H1 (cell line): ENCODE results near the gene ACOX1. TPM values are rescaled to one million over a fixed set of nuclear protein-coding genes. Genes with fewer than 3 reads are reported as not detected.
A peak's percentile ranks its signal among the peaks of the same experiment; 100 is the strongest.

Source experiments
- CTCF ChIA-PET: fragments of 300-600 bp; sonication (Branson Sonifier 250); formaldehyde crosslinking; loops from one replicate; lab custom pipeline; 2021; ENCODE audit not compliant: partially characterized antibody; lab: Charles Lee
- POLR2A ChIA-PET: fragments of 300-600 bp; sonication (Branson Sonifier 250); formaldehyde crosslinking; loops from one replicate; lab custom pipeline; 2021; ENCODE audit warnings: inconsistent platforms; ENCODE audit not compliant: partially characterized antibody; lab: Charles Lee
- DNase-seq, 2 experiments: peaks; one replicate each; pipeline versions ENCODE4 v3.0.0 to v3.0.0-alpha.2; 2010 to 2022; ENCODE audit warnings: low spot score in 2 of 2, low read depth in 1 of 2, mixed read lengths in 1 of 2
- FAIRE-seq: peaks from 2 replicates; lab custom pipeline; 2011; peaks lifted over from hg19 to GRCh38; lab: Jason Lieb, UNC
- H2AFZ ChIP-seq: 2 replicates; pipeline ENCODE4 v1.8.1; 2012; ENCODE audit warnings: low read length, inconsistent platforms
- H2AK5ac ChIP-seq: 2 replicates; pipeline ENCODE4 v1.6.1; 2013; ENCODE audit warnings: low read depth, low read length
- H2BK120ac ChIP-seq: replicated peaks from 2 replicates; pipeline ENCODE3; 2013; ENCODE audit warnings: low read depth, low read length, inconsistent platforms
- H2BK12ac ChIP-seq: 2 replicates; pipeline ENCODE4 v1.6.1; 2013; ENCODE audit warnings: low read depth, low read length
- H2BK15ac ChIP-seq: 2 replicates; pipeline ENCODE4 v1.6.1; 2013; ENCODE audit warnings: low read length
- H2BK20ac ChIP-seq: 2 replicates; pipeline ENCODE4 v1.6.1; 2013; ENCODE audit warnings: low read length
- H2BK5ac ChIP-seq: 2 replicates; pipeline ENCODE4 v1.6.1; 2013; ENCODE audit warnings: low read depth, low read length
- H3K14ac ChIP-seq: 2 replicates; pipeline ENCODE4 v1.6.1; 2013; ENCODE audit warnings: inconsistent platforms; ENCODE audit not compliant: insufficient read length
- H3K18ac ChIP-seq: 2 replicates; pipeline ENCODE4 v1.6.1; 2013; ENCODE audit warnings: low read length; ENCODE audit errors: extremely low read depth
- H3K23ac ChIP-seq: 2 replicates; pipeline ENCODE4 v1.6.1; 2013; ENCODE audit warnings: inconsistent platforms; ENCODE audit not compliant: insufficient read length
- H3K23me2 ChIP-seq: 2 replicates; pipeline ENCODE4 v1.6.1; 2013; ENCODE audit warnings: low read depth, low read length
- H3K27ac ChIP-seq: 2 replicates; pipeline ENCODE4 v1.6.1; 2011; ENCODE audit warnings: low read depth, low read length, inconsistent platforms
- H3K27me3 ChIP-seq, 4 experiments: replicated peaks in 1 of 4; 1 replicate in 1 of 4; 2 replicates in 3 of 4; pipeline versions ENCODE4 v1.6.1 to v1.8.1; 2011 to 2013; ENCODE audit warnings: low read length in 3 of 4, mild to moderate bottlenecking in 3 of 4, inconsistent platforms in 2 of 4, mixed read lengths in 2 of 4, moderate library complexity in 1 of 4; ENCODE audit not compliant: control insufficient read depth in 3 of 4, insufficient read depth in 3 of 4; ENCODE audit errors: extremely low read depth in 1 of 4
- H3K36me3 ChIP-seq, 4 experiments: 2 replicates each; pipeline versions ENCODE4 v1.6.1 to v1.8.1; 2011 to 2013; ENCODE audit warnings: mild to moderate bottlenecking in 4 of 4, low read length in 3 of 4, moderate library complexity in 2 of 4, control low read depth in 1 of 4, inconsistent platforms in 1 of 4; ENCODE audit not compliant: insufficient read depth in 4 of 4, control insufficient read depth in 2 of 4
- H3K4ac ChIP-seq: replicated peaks from 2 replicates; pipeline ENCODE3; 2013; ENCODE audit warnings: low read length, low read depth, mixed read lengths, inconsistent platforms; ENCODE audit not compliant: insufficient read length
- H3K4me1 ChIP-seq, 4 experiments: replicated peaks in 1 of 4; 1 replicate in 1 of 4; 2 replicates in 3 of 4; pipeline versions ENCODE4 v1.6.1 to v1.8.1; 2011 to 2013; ENCODE audit warnings: low read length in 3 of 4, inconsistent platforms in 2 of 4, mixed read lengths in 1 of 4; ENCODE audit not compliant: insufficient read depth in 4 of 4, control insufficient read depth in 3 of 4
- H3K4me2 ChIP-seq, 2 experiments: 2 replicates each; pipeline versions ENCODE4 v1.6.1 to v1.8.1; 2011 to 2013; ENCODE audit warnings: low read depth in 2 of 2, low read length in 2 of 2, control low read depth in 1 of 2, inconsistent platforms in 1 of 2, mild to moderate bottlenecking in 1 of 2; ENCODE audit not compliant: insufficient read depth in 1 of 2
- H3K4me3 ChIP-seq, 4 experiments: fragments of 200-600, 300-600 bp in 1 of 4; sonication (generic), shearing (Covaris generic), sonication (Bioruptor Twin) in 1 of 4; 2 replicates each; pipeline versions ENCODE4 v1.5.1 to v1.8.1; 2011 to 2016; ENCODE audit warnings: low read length in 4 of 4, low read depth in 3 of 4, control low read depth in 2 of 4, inconsistent platforms in 2 of 4, mild to moderate bottlenecking in 2 of 4, mixed read lengths in 1 of 4, moderate library complexity in 1 of 4; ENCODE audit not compliant: insufficient read depth in 2 of 4; ENCODE audit errors: extremely low read depth in 1 of 4
- H3K56ac ChIP-seq: replicated peaks from 2 replicates; pipeline ENCODE3; 2013; ENCODE audit warnings: low read depth, mild to moderate bottlenecking, mixed read lengths, low read length, inconsistent platforms; ENCODE audit not compliant: insufficient read length
- H3K79me1 ChIP-seq: 2 replicates; pipeline ENCODE4 v1.6.1; 2013; ENCODE audit warnings: low read depth, low read length, control low read depth
- H3K79me2 ChIP-seq, 2 experiments: 2 replicates each; pipeline versions ENCODE4 v1.6.1 to v1.8.1; 2012 to 2013; ENCODE audit warnings: low read length in 2 of 2, mild to moderate bottlenecking in 2 of 2, inconsistent platforms in 1 of 2; ENCODE audit not compliant: insufficient read depth in 2 of 2, control insufficient read depth in 1 of 2
- H3K9ac ChIP-seq, 4 experiments: replicated peaks in 1 of 4; 1 replicate in 1 of 4; 2 replicates in 3 of 4; pipeline versions ENCODE4 v1.6.1 to v1.8.1; 2011 to 2013; ENCODE audit warnings: low read depth in 3 of 4, low read length in 3 of 4, control low read depth in 2 of 4, mild to moderate bottlenecking in 2 of 4, moderate library complexity in 2 of 4, inconsistent platforms in 1 of 4; ENCODE audit errors: extremely low read depth in 1 of 4
- H3K9me3 ChIP-seq, 2 experiments: 2 replicates each; pipeline versions ENCODE4 v1.6.1 to v1.8.1; 2012 to 2013; ENCODE audit warnings: mild to moderate bottlenecking in 2 of 2, moderate library complexity in 2 of 2, control low read depth in 1 of 2, inconsistent platforms in 1 of 2, low read depth in 1 of 2, low read length in 1 of 2, mixed read lengths in 1 of 2; ENCODE audit not compliant: insufficient read depth in 2 of 2
- H4K20me1 ChIP-seq, 2 experiments: replicated peaks in 1 of 2; 2 replicates each; pipeline versions ENCODE3 to v1.8.1; 2011 to 2013; ENCODE audit warnings: inconsistent platforms in 2 of 2, low read length in 2 of 2, mild to moderate bottlenecking in 1 of 2; ENCODE audit not compliant: insufficient read depth in 2 of 2, control insufficient read depth in 1 of 2
- H4K5ac ChIP-seq: 2 replicates; pipeline ENCODE4 v1.6.1; 2013; ENCODE audit warnings: low read length, low read depth, mixed read lengths, inconsistent platforms; ENCODE audit not compliant: insufficient read length
- H4K8ac ChIP-seq: 2 replicates; pipeline ENCODE4 v1.8.0; 2013; ENCODE audit warnings: mild to moderate bottlenecking, moderate library complexity, low read length, inconsistent platforms; ENCODE audit not compliant: insufficient read depth; ENCODE audit errors: extremely low read depth
- H4K91ac ChIP-seq: replicated peaks from 2 replicates; pipeline ENCODE3; 2013; ENCODE audit warnings: low read length, mixed read lengths, inconsistent platforms; ENCODE audit not compliant: insufficient read length
- CEBPB ChIP-seq: IDR thresholded peaks from 2 replicates; pipeline ENCODE4 v1.6.1; 2012; ENCODE audit warnings: low read depth, low read length
- FOSL1 ChIP-seq: IDR thresholded peaks from 2 replicates; pipeline ENCODE4 v1.6.1; 2011; ENCODE audit warnings: mild to moderate bottlenecking, low read depth, low read length, moderate library complexity; ENCODE audit not compliant: insufficient read depth
- GABPA ChIP-seq: IDR thresholded peaks from 2 replicates; pipeline ENCODE4 v1.6.1; 2011; ENCODE audit warnings: mild to moderate bottlenecking, low read length, moderate library complexity, borderline replicate concordance; ENCODE audit not compliant: insufficient read depth
- HDAC6 ChIP-seq: IDR thresholded peaks from one replicate; pipeline ENCODE4 v1.7.1; 2012; ENCODE audit warnings: low read depth, mild to moderate bottlenecking, inconsistent platforms, low read length, moderate library complexity
- JUN ChIP-seq: IDR thresholded peaks from 2 replicates; pipeline ENCODE4 v1.6.1; 2011; ENCODE audit warnings: low read depth, mild to moderate bottlenecking, improper control_type of control experiment, low read length
- KDM1A ChIP-seq: fragments of 200-600, 300-600 bp; sonication (generic); IDR thresholded peaks from 2 replicates; pipeline ENCODE4 v1.7.1; 2016; ENCODE audit warnings: mild to moderate bottlenecking, low read length, borderline replicate concordance
- RFX5 ChIP-seq: IDR thresholded peaks from 2 replicates; pipeline ENCODE4 v1.6.1; 2011; ENCODE audit warnings: low read depth, low read length, improper control_type of control experiment, borderline replicate concordance
- RNF2 ChIP-seq: fragments of 200-900, 300-1000 bp; sonication (generic); IDR thresholded peaks from 2 replicates; pipeline ENCODE4 v1.7.1; 2016; ENCODE audit warnings: borderline replicate concordance, low read depth, mild to moderate bottlenecking, antibody characterized with exemption, low read length; ENCODE audit not compliant: poor library complexity, severe bottlenecking; ENCODE audit errors: missing control alignments
- SAP30 ChIP-seq: fragments of 300-600 bp; sonication (generic); IDR thresholded peaks from 2 replicates; pipeline ENCODE4 v1.7.1; 2012; ENCODE audit warnings: low read length, moderate library complexity, mild to moderate bottlenecking, inconsistent platforms; ENCODE audit not compliant: insufficient read depth, insufficient replicate concordance
- TAF1 ChIP-seq: IDR thresholded peaks from 2 replicates; pipeline ENCODE4 v1.6.1; 2011; ENCODE audit warnings: mild to moderate bottlenecking, low read depth, low read length
- WGBS, 2 experiments: shearing (Covaris generic) in 1 of 2; methylation state at CpG; one replicate each; pipeline versions ENCODE4 v1.1.6 to v1.1.7; 2013 to 2015; ENCODE audit warnings: low lambda C conversion rate in 2 of 2, mixed read lengths in 2 of 2, inconsistent platforms in 1 of 2, low coverage in 1 of 2, missing lambda C conversion rate in 1 of 2; ENCODE audit not compliant: insufficient replicate concordance in 2 of 2, insufficient coverage in 1 of 2, insufficient read length in 1 of 2; ENCODE audit errors: extremely low coverage in 1 of 2, missing lambda C conversion rate in 1 of 2; 5-methylcytosine and 5-hydroxymethylcytosine counted together
- polyA plus RNA-seq, 7 experiments: library from polyadenylated mRNA; depleted of rRNA in 3 of 7; stranded (reverse) in 5 of 7; unstranded in 2 of 7; fragments of >200 nt in 5 of 7; fragments of 200-250 nt in 2 of 7; gene quantifications; 1 replicate in 5 of 7; 2 replicates in 1 of 7; 4 replicates in 1 of 7; pipeline versions ENCODE4 v1.2.1 to v1.2.3, GENCODE V29; 2011 to 2013; ENCODE audit warnings: missing spikeins in 2 of 7, mixed read lengths in 2 of 7
- total RNA-seq: library from RNA; stranded (reverse); fragmentation: NEBNext Ultra II Directional; extraction: Animal tissue kit (Norgen Biotek cat#: 25700); gene quantifications from 2 replicates; pipeline ENCODE4 v1.2.1, GENCODE V29; 2021

Gene ACOX1
- total and polyA plus RNA-seq, 2 of the 8 experiments (the other 6 are each of a cell fraction or from before 2014, with no cell fraction given), result 10.5 to 30.4 TPM

GRCh38 chr17:75891605-75892555, 87.1 kb downstream of the ACOX1 start:
- no peak overlapping the region for H3K27ac ChIP-seq
- no peak overlapping the region for H3K56ac ChIP-seq
- peaks cover 3% of the 10 kb centered on the region; the same call in 1 of the 2 replicates for H3K79me1 ChIP-seq
- no peak overlapping the region for H3K23ac ChIP-seq
- H2AFZ ChIP-seq, result no peak overlapping the region
- no peak overlapping the region; the same call in 1 of the 2 replicates for H2AK5ac ChIP-seq
- H3K9me3 ChIP-seq, result no peaks in the 10 kb centered on the region
- H4K91ac ChIP-seq, result no peak overlapping the region
- peaks cover 0 to 9% of the 10 kb centered on the region in 2 experiments for H4K20me1 ChIP-seq
- H4K5ac ChIP-seq, result no peak overlapping the region
- no peak overlapping the region for H2BK12ac ChIP-seq
- peaks cover 4 to 18% (median 9%) of the 10 kb centered on the region in 4 experiments for H3K4me1 ChIP-seq
- H2BK20ac ChIP-seq, result no peak overlapping the region
- POLR2A ChIA-PET, result interaction anchor here (1.1 to 12.1 kb wide), 5 partner anchors 10 to 112 kb away, joined by 3 to 143 read pairs (median 3); partner anchors contain the start of genes CDK3 and TRIM47
- H3K4me3 ChIP-seq, result no peak overlapping the region
- H2BK5ac ChIP-seq, result no peak overlapping the region; the same call in 1 of the 2 replicates
- H2BK15ac ChIP-seq, result no peak overlapping the region
- FAIRE-seq, result no peak
- H3K4ac ChIP-seq, result no peak overlapping the region
- no peak overlapping the region for H2BK120ac ChIP-seq
- no peaks in the 10 kb centered on the region for H3K27me3 ChIP-seq
- no peak overlapping the region for H3K18ac ChIP-seq
- no peak overlapping the region for H3K4me2 ChIP-seq
- no peak overlapping the region for H3K9ac ChIP-seq
- H3K79me2 ChIP-seq, result peaks cover 0 to 15% of the 10 kb centered on the region in 2 experiments; a peak in 1 of 4 replicates
- no peak overlapping the region for H3K14ac ChIP-seq
- 92% methylated on average over 30 of the region's 32 CpGs; no CpG with 5 or more reads in 1 of the 2 experiments for WGBS, 2 experiments
- peaks cover 6% of the 10 kb centered on the region for H3K23me2 ChIP-seq
- H4K8ac ChIP-seq, result peak overlapping the region; percentile 51; the same call in 1 of the 2 replicates
- DNase-seq, result no peak
- peaks cover 2 to 18% (median 11%) of the 10 kb centered on the region in 4 experiments; a peak in 6 of 8 replicates for H3K36me3 ChIP-seq
- CTCF ChIA-PET, result interaction anchor here (0.6 to 51.3 kb wide), 5 partner anchors 14 to 117 kb away, joined by 3 to 885 read pairs (median 34); partner anchors contain the start of genes CDK3 and TRIM47
- TF ChIP-seq RFX5, result no peak
- no peak for TF ChIP-seq KDM1A
- TF ChIP-seq SAP30, result no peak
- no peak for TF ChIP-seq JUN
- no peak for TF ChIP-seq GABPA
- TF ChIP-seq FOSL1, result no peak
- TF ChIP-seq HDAC6, result no peak
- no peak for TF ChIP-seq RNF2
- TF ChIP-seq TAF1, result no peak
- no peak for TF ChIP-seq CEBPB
